COR-L47 (cell line): Measurements from ENCODE around the gene EPB41L1.

Source experiments
- DNase-seq: peaks from one replicate; lab custom pipeline; 2025; lab: John Stamatoyannopoulos, UW

Gene EPB41L1

GRCh38 chr20:36225666-36226065 is 71.1 kb downstream of the EPB41L1 start:
- DNase-seq, result no peak

GRCh38 chr20:36228770-36229169 is 74.2 kb downstream of the EPB41L1 start:
- DNase-seq, result no peak

GRCh38 chr20:36230019-36230418 is 75.5 kb downstream of the EPB41L1 start:
- no peak for DNase-seq

- DNase-seq, result no peak
Measured at GRCh38 chr20:36231331-36231730, 76.8 kb downstream of the EPB41L1 start.

- DNase-seq, result no peak
Measured at GRCh38 chr20:36234771-36235320, 80.3 kb downstream of the EPB41L1 start.

GRCh38 chr20:36235892-36236785 is 81.6 kb downstream of the EPB41L1 start, which contains the start of gene AAR2:
Gene AAR2, plus strand, starts transcription at chr20:36236478. Its CDS starts 3,391 bp downstream, at chr20:36239869.
- peak; percentile 68 for DNase-seq

GRCh38 chr20:36236786-36237121 is 82.2 kb downstream of the EPB41L1 start:
- DNase-seq, result no peak

GRCh38 chr20:36237477-36237876 is 82.9 kb downstream of the EPB41L1 start:
- no peak for DNase-seq

- DNase-seq, result no peak
Measured at GRCh38 chr20:36238153-36238552, 83.6 kb downstream of the EPB41L1 start.

GRCh38 chr20:36238760-36239159 is 84.2 kb downstream of the EPB41L1 start:
- no peak for DNase-seq

GRCh38 chr20:36240076-36240475 is 85.5 kb downstream of the EPB41L1 start:
- no peak for DNase-seq

- DNase-seq, result no peak
Measured at GRCh38 chr20:36241678-36242077, 87.1 kb downstream of the EPB41L1 start.

GRCh38 chr20:36243726-36244125 is 89.2 kb downstream of the EPB41L1 start:
- no peak for DNase-seq

GRCh38 chr20:36246401-36246800 is 91.9 kb downstream of the EPB41L1 start:
- DNase-seq, result peak; percentile 90

- DNase-seq, result no peak
Measured at GRCh38 chr20:36248836-36249235, 94.3 kb downstream of the EPB41L1 start.

GRCh38 chr20:36249450-36249849 is 94.9 kb downstream of the EPB41L1 start:
- DNase-seq, result no peak

- DNase-seq, result no peak
Measured at GRCh38 chr20:36251426-36251825, 96.9 kb downstream of the EPB41L1 start.

- DNase-seq, result no peak
Measured at GRCh38 chr20:36252511-36252910, 98.0 kb downstream of the EPB41L1 start.

- DNase-seq, result no peak
Measured at GRCh38 chr20:36253036-36253435, 98.5 kb downstream of the EPB41L1 start.

- DNase-seq, result no peak
Measured at GRCh38 chr20:36254076-36254475, 99.5 kb downstream of the EPB41L1 start.

GRCh38 chr20:36255445-36255844 is 100.9 kb downstream of the EPB41L1 start:
- DNase-seq, result no peak

GRCh38 chr20:36259177-36260061 is 104.9 kb downstream of the EPB41L1 start:
- no peak for DNase-seq

- no peak for DNase-seq
Measured at GRCh38 chr20:36260316-36260715, 105.8 kb downstream of the EPB41L1 start.
